Measurements from ENCODE around the gene GPR158. TPM values are rescaled to one million over a fixed set of nuclear protein-coding genes. Genes with fewer than 3 reads are reported as not detected.

GPR158 gene
- total RNA-seq, 1 experiment from 2014 or later = 2.9 TPM

DNA sequence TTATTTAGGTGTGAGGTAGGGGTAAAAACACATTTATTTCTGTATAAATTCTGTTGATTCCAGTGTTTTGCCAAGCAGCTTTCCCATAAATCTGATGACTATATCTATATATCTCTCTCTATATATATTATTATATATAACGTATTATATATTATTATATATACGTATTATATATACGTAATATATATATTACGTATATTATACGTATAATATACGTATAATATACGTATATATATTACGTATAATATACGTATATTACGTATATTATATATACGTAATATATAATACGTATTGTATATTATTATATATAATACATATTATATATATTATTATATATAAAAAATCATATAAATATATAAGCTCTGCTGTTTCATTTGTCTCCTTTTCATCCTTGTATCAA is 163.5 kb downstream of the GPR158 start:
- Histone ChIP-seq H3K9ac (ENCODE audit: low read length) (no peak overlapping the region), H3K79me2 (ENCODE audit: insufficient read depth, low read length) (no peaks in the 10 kb centered on the region), H4K20me1 (ENCODE audit: insufficient read depth) (no peaks in the 10 kb centered on the region), H3K9me3 (ENCODE audit: control insufficient read depth in 1 of 2, insufficient read depth in 1 of 2, low read depth in 1 of 2, low read length in 2 of 2) (no peaks in the 10 kb centered on the region), H3K4me2 (ENCODE audit: low read length) (no peak overlapping the region), H3K4me3 (replicated peaks in 1 of 2; ENCODE audit: low read depth in 1 of 2, low read length in 2 of 2) (no peak overlapping the region), H2AFZ (ENCODE audit: low read depth, low read length, poor library complexity, severe bottlenecking) (no peak overlapping the region), H3K36me3 (ENCODE audit: control insufficient read depth in 1 of 2, insufficient read depth in 2 of 2, low read length in 2 of 2) (no peaks in the 10 kb centered on the region), H3K27me3 (ENCODE audit: insufficient read depth, low read length) (no peaks in the 10 kb centered on the region), H3K9me2 (ENCODE audit: insufficient read depth) (no peaks in the 10 kb centered on the region), H3K27ac (ENCODE audit: low read depth, low read length) (no peak overlapping the region), H3K4me1 (ENCODE audit: control insufficient read depth in 1 of 2, insufficient read depth in 2 of 2, low read length in 2 of 2) (no peaks in the 10 kb centered on the region)
- TF ChIP-seq FOSL1 (IDR thresholded peaks at IDR 0.05; ENCODE audit: low read depth) = no peak
- TF ChIP-seq JUND (IDR thresholded peaks at IDR 0.05) = no peak
- TF ChIP-seq ZFX (IDR thresholded peaks at IDR 0.05) = no peak
- no peak for TF ChIP-seq ZNF274 (IDR thresholded peaks at IDR 0.05; ENCODE audit: low read depth, low read length)
- POLR2A ChIA-PET = no interaction called here
- no peak for ATAC-seq
- no peak for DNase-seq (ENCODE audit: low read depth, low spot score)
- CTCF ChIA-PET = no interaction called here
- intact Hi-C loops (cut with micrococcal nuclease) = no loop called here
- no TSS peak for BruUV-seq (replicated peaks)
- RAD21 ChIA-PET (ENCODE audit: low non-redundant PET in 1 of 2, low total read pairs in 2 of 2, uncharacterized antibody in 2 of 2, unreplicated experiment in 2 of 2) = no interaction called here

DNA sequence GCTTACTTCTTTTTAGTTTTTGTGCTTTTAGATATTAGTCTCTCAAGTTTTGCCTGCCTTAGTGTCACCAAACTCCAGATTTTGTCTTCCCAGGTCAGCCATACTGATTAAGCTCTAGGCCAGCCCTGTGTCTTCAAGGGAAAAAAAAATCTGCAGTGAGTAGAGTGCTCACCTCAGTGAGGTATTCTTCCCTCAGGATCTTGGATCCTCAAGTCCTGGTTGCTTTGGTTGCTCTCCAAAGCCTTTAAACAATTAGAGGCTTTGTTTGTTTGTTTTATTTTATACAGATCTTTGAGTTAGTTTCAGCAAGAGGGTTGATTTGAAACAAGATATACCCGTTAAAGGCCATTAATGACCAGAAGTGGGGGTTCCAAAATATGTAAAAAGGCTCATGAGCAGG is 165.2 kb downstream of the GPR158 start:
- TF ChIP-seq ELF1 (IDR thresholded peaks at IDR 0.05; ENCODE audit: borderline replicate concordance, low read depth) (no peak), CBX3 (IDR thresholded peaks at IDR 0.05; ENCODE audit: low read depth) (no peak), POLR2AphosphoS5 (IDR thresholded peaks at IDR 0.05; ENCODE audit: low read depth, low read length) (no peak), ZNF274 (IDR thresholded peaks at IDR 0.05; ENCODE audit: low read depth, low read length) (no peak), CEBPB (IDR thresholded peaks at IDR 0.05; ENCODE audit: low read depth) (no peak), ZFX (IDR thresholded peaks at IDR 0.05) (no peak), FOSL1 (IDR thresholded peaks at IDR 0.05; ENCODE audit: low read depth) (no peak), RAD21 (IDR thresholded peaks at IDR 0.05; ENCODE audit: low read depth) (no peak), POLR2A (IDR thresholded peaks at IDR 0.05; ENCODE audit: borderline replicate concordance, extremely low read depth, insufficient read depth, insufficient read length) (no peak)
- TF ChIP-seq, protein P1, sequence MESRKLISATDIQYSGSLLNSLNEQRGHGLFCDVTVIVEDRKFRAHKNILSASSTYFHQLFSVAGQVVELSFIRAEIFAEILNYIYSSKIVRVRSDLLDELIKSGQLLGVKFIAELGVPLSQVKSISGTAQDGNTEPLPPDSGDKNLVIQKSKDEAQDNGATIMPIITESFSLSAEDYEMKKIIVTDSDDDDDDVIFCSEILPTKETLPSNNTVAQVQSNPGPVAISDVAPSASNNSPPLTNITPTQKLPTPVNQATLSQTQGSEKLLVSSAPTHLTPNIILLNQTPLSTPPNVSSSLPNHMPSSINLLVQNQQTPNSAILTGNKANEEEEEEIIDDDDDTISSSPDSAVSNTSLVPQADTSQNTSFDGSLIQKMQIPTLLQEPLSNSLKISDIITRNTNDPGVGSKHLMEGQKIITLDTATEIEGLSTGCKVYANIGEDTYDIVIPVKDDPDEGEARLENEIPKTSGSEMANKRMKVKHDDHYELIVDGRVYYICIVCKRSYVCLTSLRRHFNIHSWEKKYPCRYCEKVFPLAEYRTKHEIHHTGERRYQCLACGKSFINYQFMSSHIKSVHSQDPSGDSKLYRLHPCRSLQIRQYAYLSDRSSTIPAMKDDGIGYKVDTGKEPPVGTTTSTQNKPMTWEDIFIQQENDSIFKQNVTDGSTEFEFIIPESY (IDR thresholded peaks at IDR 0.05; ENCODE audit: extremely low read depth, insufficient replicate concordance, low read length) = no peak
- TF ChIP-seq, protein P2, sequence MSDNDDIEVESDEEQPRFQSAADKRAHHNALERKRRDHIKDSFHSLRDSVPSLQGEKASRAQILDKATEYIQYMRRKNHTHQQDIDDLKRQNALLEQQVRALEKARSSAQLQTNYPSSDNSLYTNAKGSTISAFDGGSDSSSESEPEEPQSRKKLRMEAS (IDR thresholded peaks at IDR 0.05) = no peak
- TF ChIP-seq, protein P3, sequence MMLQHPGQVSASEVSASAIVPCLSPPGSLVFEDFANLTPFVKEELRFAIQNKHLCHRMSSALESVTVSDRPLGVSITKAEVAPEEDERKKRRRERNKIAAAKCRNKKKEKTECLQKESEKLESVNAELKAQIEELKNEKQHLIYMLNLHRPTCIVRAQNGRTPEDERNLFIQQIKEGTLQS (IDR thresholded peaks at IDR 0.05) = no peak
- TF ChIP-seq, protein P4, sequence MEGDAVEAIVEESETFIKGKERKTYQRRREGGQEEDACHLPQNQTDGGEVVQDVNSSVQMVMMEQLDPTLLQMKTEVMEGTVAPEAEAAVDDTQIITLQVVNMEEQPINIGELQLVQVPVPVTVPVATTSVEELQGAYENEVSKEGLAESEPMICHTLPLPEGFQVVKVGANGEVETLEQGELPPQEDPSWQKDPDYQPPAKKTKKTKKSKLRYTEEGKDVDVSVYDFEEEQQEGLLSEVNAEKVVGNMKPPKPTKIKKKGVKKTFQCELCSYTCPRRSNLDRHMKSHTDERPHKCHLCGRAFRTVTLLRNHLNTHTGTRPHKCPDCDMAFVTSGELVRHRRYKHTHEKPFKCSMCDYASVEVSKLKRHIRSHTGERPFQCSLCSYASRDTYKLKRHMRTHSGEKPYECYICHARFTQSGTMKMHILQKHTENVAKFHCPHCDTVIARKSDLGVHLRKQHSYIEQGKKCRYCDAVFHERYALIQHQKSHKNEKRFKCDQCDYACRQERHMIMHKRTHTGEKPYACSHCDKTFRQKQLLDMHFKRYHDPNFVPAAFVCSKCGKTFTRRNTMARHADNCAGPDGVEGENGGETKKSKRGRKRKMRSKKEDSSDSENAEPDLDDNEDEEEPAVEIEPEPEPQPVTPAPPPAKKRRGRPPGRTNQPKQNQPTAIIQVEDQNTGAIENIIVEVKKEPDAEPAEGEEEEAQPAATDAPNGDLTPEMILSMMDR (IDR thresholded peaks at IDR 0.05 in 2 of 3, conservative IDR thresholded peaks at IDR 0.05 in 1 of 3; ENCODE audit: borderline replicate concordance in 1 of 3, insufficient read depth in 1 of 3, low read depth in 2 of 3, low read length in 2 of 3) = no peak
- no peak for ATAC-seq
- Histone ChIP-seq H3K4me1 (ENCODE audit: control insufficient read depth in 1 of 2, insufficient read depth in 2 of 2, low read length in 2 of 2) (no peaks in the 10 kb centered on the region), H2AFZ (ENCODE audit: low read depth, low read length, poor library complexity, severe bottlenecking) (no peak overlapping the region), H3K27ac (ENCODE audit: low read depth, low read length) (no peak overlapping the region), H3K36me3 (ENCODE audit: control insufficient read depth in 1 of 2, insufficient read depth in 2 of 2, low read length in 2 of 2) (no peaks in the 10 kb centered on the region), H3K79me2 (ENCODE audit: insufficient read depth, low read length) (no peaks in the 10 kb centered on the region), H3K9ac (ENCODE audit: low read length) (no peak overlapping the region), H3K4me3 (replicated peaks in 1 of 2; ENCODE audit: low read depth in 1 of 2, low read length in 2 of 2) (no peak overlapping the region), H3K27me3 (ENCODE audit: insufficient read depth, low read length) (no peaks in the 10 kb centered on the region), H3K4me2 (ENCODE audit: low read length) (no peak overlapping the region), H3K9me2 (ENCODE audit: insufficient read depth) (no peaks in the 10 kb centered on the region), H3K9me3 (ENCODE audit: control insufficient read depth in 1 of 2, insufficient read depth in 1 of 2, low read depth in 1 of 2, low read length in 2 of 2) (no peaks in the 10 kb centered on the region), H4K20me1 (ENCODE audit: insufficient read depth) (no peaks in the 10 kb centered on the region)
- ChIA-PET RAD21 (ENCODE audit: low non-redundant PET in 1 of 2, low total read pairs in 2 of 2, uncharacterized antibody in 2 of 2, unreplicated experiment in 2 of 2) (no interaction called here), CTCF (no interaction called here), POLR2A (no interaction called here)
- intact Hi-C loops (cut with micrococcal nuclease) = no loop called here
- BruUV-seq (replicated peaks) = no TSS peak
- no peak for DNase-seq (ENCODE audit: low read depth, low spot score)
